ENCODE data around the gene GPC1.

GPC1 gene

DNA sequence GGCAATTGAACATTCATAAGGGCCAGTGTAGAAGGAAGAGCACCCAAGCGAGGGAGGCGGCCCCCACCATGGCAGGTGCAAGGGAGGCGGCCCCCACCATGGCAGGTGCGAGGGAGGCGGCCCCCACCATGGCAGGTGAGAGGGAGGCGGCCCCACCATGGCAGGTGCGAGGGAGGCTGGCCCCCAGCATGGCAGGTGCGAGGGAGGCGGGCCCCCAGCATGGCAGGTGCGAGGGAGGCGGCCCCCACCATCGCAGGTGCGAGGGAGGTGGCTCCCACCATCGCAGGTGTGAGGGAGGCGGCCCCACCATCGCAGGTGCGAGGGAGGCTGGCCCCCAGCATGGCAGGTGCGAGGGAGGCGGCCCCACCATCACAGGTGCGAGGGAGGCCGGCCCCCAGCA is 24.7 kb upstream of the GPC1 start:
- no peak for DNase-seq (ENCODE audit: low read depth)
- H3K4me3 ChIP-seq (ENCODE audit: low read depth, low read length) = no peak overlapping the region
- TF ChIP-seq, protein P1, sequence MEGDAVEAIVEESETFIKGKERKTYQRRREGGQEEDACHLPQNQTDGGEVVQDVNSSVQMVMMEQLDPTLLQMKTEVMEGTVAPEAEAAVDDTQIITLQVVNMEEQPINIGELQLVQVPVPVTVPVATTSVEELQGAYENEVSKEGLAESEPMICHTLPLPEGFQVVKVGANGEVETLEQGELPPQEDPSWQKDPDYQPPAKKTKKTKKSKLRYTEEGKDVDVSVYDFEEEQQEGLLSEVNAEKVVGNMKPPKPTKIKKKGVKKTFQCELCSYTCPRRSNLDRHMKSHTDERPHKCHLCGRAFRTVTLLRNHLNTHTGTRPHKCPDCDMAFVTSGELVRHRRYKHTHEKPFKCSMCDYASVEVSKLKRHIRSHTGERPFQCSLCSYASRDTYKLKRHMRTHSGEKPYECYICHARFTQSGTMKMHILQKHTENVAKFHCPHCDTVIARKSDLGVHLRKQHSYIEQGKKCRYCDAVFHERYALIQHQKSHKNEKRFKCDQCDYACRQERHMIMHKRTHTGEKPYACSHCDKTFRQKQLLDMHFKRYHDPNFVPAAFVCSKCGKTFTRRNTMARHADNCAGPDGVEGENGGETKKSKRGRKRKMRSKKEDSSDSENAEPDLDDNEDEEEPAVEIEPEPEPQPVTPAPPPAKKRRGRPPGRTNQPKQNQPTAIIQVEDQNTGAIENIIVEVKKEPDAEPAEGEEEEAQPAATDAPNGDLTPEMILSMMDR (IDR thresholded peaks at IDR 0.05; ENCODE audit: low read depth, low read length, missing control alignments) = no peak

DNA sequence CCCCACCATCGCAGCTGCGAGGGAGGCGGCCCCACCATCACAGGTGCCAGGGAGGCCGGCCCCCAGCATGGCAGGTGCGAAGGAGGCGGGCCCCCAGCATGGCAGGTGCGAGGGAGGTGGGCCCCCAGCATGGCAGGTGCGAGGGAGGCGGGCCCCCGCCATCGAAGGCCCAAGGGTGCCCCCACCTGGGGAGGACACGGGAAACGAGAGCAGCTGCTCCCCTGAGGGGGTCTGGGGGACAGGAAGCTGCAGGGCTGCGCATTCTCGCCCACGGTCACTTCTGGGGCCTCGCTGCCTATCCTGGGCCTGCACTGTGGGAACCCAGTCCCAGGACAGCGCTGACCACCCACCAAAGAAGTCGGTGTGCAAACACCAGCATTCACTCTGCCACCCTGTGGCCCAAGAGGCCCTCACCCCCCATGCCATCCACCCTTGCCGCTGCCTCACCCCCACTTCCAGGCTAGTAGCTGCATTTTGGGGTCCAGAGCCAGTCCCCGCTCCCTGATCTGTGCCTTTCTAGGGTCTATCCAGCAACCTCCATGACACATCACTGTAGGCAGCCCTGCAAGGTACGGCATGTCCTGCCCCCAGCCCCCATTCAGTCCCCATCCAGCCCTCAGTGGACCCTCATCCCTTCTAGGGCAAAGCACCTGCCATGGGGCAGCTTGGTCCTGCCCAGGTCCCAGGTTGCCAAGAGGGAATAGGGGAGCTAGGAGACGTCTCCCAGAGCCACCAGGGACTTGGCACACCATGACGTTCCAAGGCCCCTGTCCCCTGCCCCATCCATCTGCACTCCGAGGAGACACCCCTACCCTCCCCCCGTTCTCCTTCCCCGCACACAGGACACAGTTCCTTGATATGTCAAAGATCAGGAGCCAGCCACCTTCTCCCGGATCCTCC is 24.0 kb upstream of the GPC1 start:
- no peak overlapping the region for H3K4me3 ChIP-seq (ENCODE audit: low read depth, low read length)
- TF ChIP-seq, protein P1 (IDR thresholded peaks at IDR 0.05; ENCODE audit: low read depth, low read length, missing control alignments) = no peak
- no peak for DNase-seq (ENCODE audit: low read depth)

DNA sequence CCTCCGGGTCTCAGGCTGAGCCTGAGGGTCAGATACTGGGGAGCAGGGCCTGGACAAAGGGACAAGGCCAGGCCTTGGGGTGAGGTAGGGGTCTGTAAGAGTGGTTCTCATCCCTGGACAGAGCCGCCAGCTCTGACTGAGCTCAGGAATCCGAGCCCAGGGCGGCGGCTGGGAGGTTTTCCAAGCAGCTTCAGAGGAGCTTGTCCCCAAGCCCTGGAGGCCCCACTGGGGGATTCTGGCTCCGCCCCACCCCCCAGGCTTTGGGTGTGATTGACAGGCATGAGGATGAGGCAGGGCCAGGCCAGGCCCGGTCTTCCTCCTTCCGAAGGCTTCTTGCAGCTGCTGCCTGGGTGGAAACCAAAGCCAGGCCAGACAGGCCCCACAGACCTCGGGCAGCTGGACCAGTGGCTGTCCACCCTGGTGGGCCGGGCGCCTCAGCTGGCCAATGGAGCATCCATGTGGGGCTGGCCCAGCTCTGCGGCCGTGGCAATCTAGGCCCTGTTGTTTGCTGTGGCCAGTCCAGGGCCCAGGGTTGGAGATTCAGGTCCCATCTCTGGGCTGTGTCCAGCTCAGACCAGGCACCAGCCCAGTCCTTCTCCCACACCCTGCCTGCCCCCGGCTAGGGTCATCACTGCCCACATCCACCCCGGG is 23.1 kb upstream of the GPC1 start:
- TF ChIP-seq, protein P1 (IDR thresholded peaks at IDR 0.05; ENCODE audit: low read depth, low read length, missing control alignments) = no peak
- no peak for DNase-seq (ENCODE audit: low read depth)
- H3K4me3 ChIP-seq (ENCODE audit: low read depth, low read length) = no peak overlapping the region

DNA sequence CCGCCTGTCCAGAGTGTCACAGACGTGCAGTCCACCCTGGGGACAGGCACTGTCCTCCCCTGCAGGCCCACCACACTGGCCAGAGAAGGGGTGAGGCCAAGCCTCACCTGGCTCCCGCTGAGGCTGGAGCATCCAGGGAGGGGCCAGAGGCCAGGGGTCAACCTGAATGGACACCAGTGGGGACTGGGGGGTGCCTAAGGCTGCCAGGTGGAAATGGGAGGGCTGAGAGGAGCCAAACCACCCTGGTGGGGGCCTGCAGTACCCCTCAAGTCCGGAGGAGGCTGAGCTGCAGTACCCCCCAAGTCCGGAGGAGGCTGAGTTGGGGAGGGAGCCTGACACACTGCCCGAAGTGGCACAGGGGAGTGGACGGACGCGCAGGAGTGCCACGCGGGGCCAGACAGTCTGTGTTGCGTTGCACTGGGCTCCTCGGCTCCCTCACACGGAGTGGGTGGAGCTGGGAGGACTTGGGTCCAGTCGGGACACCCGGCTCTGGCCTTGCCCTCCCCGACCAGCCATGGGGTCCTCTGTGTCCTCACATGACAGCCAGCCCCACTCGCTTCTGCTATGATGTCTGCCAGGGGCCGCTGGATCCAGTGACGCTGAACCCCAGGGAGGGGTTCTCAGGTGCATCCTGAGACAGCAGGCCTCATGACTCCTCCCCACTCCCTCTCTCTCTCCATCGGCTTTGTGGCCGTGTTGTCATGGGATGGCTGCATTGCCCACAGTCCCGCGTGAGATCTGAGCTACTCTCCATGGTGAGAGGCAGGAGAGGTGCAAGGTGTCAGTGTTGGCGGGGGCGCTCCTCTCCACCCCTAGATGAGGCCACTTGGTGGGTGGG is 22.3 kb upstream of the GPC1 start:
- DNase-seq (ENCODE audit: low read depth) = no peak
- TF ChIP-seq, protein P1 (IDR thresholded peaks at IDR 0.05; ENCODE audit: low read depth, low read length, missing control alignments) = peak; percentile 33
- H3K4me3 ChIP-seq (ENCODE audit: low read depth, low read length) = no peak overlapping the region

DNA sequence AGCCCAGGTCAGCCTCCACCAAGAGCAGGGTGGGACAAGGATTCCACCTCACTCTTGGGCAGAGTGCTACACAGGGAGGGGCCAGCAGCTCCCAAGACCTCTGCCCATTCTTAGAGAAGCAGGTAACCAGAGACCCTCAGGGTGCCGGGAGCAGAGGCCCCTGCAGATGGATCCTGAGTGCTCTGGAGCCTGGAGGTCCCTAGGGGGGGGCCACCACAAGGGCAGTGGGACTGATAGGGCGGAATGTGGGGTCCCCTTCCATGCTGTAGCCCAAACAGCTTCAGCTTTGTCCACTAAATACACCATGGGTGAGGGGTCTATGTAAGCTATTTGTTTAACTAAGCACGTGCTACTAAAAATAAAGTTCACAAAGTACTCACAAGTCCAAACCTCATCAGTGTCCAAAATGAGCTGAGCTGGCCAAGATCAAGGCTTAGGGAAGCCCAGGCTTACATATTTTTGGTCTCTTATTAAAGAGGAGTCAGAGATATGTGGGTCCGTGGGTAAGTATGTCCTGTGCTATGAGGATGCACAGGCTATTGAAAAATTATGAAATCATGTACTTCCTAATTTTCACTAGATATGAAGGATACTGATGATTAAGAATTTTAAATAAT is 21.5 kb upstream of the GPC1 start:
- no peak for DNase-seq (ENCODE audit: low read depth)
- H3K4me3 ChIP-seq (ENCODE audit: low read depth, low read length) = no peak overlapping the region
- TF ChIP-seq, protein P1 (IDR thresholded peaks at IDR 0.05; ENCODE audit: low read depth, low read length, missing control alignments) = no peak

DNA sequence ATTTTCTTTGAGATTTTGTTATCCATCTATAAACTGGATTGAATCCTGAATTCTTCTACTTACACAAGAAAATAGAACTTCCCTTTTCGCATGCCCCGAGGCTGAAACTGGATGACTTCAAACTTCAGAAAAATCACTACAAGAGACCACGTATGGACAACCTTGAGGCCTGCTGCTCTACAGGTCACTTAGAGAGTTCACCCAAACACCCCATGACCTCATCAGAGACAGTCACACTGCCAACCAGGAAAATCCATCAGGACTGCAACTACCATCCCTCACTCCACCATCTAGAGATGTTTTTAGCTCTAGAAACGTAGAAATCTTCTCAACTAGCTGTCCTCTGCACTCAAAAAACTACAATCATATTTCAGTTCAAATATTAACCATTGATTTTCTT is 18.6 kb upstream of the GPC1 start:
- no peak overlapping the region for H3K4me3 ChIP-seq (ENCODE audit: low read depth, low read length)
- TF ChIP-seq, protein P1 (IDR thresholded peaks at IDR 0.05; ENCODE audit: low read depth, low read length, missing control alignments) = no peak
- no peak for DNase-seq (ENCODE audit: low read depth)

All from GM12864 (cell line).